ENCODE results near the gene MBLAC1. TPM values are rescaled to one million over a fixed set of nuclear protein-coding genes. Genes with fewer than 3 reads are reported as not detected.

Gene MBLAC1
- total RNA-seq, 1 donor = 2.2 TPM

DNA sequence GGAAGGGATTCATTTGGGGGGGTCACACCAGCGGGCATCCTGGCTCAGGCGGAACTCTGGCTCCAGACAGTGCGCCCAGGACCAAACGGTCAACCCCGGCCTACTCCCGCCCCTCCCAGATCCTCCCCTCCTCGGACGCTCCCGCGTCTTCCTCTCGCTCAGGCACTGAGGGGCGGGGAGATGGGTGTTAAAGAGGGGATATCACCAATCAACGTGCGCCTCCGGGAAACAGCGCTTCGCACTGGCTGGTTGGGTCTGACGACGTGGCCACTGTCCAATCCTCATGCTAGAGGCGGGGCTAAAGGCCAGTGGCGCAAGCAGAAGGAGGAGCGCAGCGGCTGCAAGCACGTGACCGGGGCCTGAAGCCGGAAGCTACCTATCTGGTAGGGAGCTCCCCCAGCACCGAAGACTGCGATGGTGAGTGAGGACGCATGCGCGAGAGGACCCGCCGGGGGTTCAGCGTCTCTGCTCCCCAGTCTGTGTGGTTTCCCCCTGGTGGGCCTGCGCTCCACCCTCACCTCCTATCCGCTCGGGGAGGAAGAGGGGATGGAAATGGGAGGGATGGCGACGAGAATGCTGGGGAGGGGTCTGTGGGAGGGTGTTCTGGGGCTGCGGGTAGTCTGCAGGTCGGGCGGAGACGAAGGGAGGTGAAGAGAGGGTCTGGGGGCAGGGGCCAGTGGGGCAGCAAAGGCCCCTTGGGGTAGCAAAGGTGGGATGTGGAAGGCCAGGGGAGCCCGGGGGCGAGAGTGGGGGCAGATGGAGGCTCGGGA, 22.0 kb downstream of the MBLAC1 start, which contains the start of gene LAMTOR4:
LAMTOR4 (plus strand) TSS at position 360 of the 770 bp plus-strand sequence; CDS start at position 415, 55 bp downstream.
- TF ChIP-seq, protein P1, sequence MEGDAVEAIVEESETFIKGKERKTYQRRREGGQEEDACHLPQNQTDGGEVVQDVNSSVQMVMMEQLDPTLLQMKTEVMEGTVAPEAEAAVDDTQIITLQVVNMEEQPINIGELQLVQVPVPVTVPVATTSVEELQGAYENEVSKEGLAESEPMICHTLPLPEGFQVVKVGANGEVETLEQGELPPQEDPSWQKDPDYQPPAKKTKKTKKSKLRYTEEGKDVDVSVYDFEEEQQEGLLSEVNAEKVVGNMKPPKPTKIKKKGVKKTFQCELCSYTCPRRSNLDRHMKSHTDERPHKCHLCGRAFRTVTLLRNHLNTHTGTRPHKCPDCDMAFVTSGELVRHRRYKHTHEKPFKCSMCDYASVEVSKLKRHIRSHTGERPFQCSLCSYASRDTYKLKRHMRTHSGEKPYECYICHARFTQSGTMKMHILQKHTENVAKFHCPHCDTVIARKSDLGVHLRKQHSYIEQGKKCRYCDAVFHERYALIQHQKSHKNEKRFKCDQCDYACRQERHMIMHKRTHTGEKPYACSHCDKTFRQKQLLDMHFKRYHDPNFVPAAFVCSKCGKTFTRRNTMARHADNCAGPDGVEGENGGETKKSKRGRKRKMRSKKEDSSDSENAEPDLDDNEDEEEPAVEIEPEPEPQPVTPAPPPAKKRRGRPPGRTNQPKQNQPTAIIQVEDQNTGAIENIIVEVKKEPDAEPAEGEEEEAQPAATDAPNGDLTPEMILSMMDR (IDR thresholded peaks at IDR 0.05; ENCODE audit: extremely low read depth, low read depth, low read length) = no peak
- Histone ChIP-seq H4K20me1 (ENCODE audit: insufficient read depth, low read length) (peaks cover 3% of the 10 kb centered on the region), H3K4me3 (ENCODE audit: insufficient read depth, low read length) (peak within 1 kb of the TSS; percentile 100), H3K36me3 (ENCODE audit: insufficient read depth, low read length) (peaks cover 11% of the 10 kb centered on the region), H3K9me3 (ENCODE audit: low read depth, low read length) (no peaks in the 10 kb centered on the region), H3K27ac (ENCODE audit: low read depth, low read length) (peak within 1 kb of the TSS; percentile 81), H3K4me1 (ENCODE audit: insufficient read depth, low read length) (peaks cover 9% of the 10 kb centered on the region), H3K4me2 (ENCODE audit: insufficient read depth, low read length) (peak within 1 kb of the TSS; percentile 90), H3K27me3 (ENCODE audit: insufficient read depth, low read length) (no peaks in the 10 kb centered on the region), H3K79me2 (ENCODE audit: insufficient read depth, low read length) (peaks cover 38% of the 10 kb centered on the region), H2AFZ (ENCODE audit: low read length) (peak within 1 kb of the TSS; percentile 98)
- DNase-seq (ENCODE audit: insufficient read length, low spot score, missing footprints) = peak; percentile 98

DNA sequence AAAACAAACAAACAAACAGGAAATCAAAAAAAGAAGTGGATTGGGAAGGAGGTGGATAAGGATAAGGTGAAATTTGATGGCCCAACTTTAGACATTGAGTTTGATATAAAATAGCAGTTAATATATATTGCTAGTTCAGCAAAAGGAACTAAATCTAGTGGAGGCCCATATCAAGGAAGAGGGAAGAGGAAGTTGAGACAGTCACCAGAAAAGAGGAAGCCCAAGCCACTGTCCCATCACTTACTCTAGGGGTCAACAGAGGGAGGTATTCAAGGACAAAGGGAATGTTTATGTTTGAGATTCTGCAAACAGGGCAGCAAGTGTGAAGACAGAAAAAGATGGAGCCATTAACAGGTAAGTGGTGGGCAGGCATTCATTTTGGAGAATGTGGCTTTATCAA, 25.6 kb downstream of the MBLAC1 start:
- H3K4me2 ChIP-seq (ENCODE audit: insufficient read depth, low read length) = no peak overlapping the region
- DNase-seq (ENCODE audit: insufficient read length, low spot score, missing footprints) = peak; percentile 49
- H3K36me3 ChIP-seq (ENCODE audit: insufficient read depth, low read length) = peaks cover 37% of the 10 kb centered on the region
- H3K4me3 ChIP-seq (ENCODE audit: insufficient read depth, low read length) = no peak overlapping the region
- H3K79me2 ChIP-seq (ENCODE audit: insufficient read depth, low read length) = peaks cover 62% of the 10 kb centered on the region
- no peaks in the 10 kb centered on the region for H3K27me3 ChIP-seq (ENCODE audit: insufficient read depth, low read length)
- no peaks in the 10 kb centered on the region for H3K9me3 ChIP-seq (ENCODE audit: low read depth, low read length)
- no peak overlapping the region for H2AFZ ChIP-seq (ENCODE audit: low read length)
- H3K4me1 ChIP-seq (ENCODE audit: insufficient read depth, low read length) = peaks cover 15% of the 10 kb centered on the region
- peaks cover 24% of the 10 kb centered on the region for H4K20me1 ChIP-seq (ENCODE audit: insufficient read depth, low read length)
- H3K27ac ChIP-seq (ENCODE audit: low read depth, low read length) = no peak overlapping the region
- TF ChIP-seq, protein P1 (IDR thresholded peaks at IDR 0.05; ENCODE audit: extremely low read depth, low read depth, low read length) = no peak

DNA sequence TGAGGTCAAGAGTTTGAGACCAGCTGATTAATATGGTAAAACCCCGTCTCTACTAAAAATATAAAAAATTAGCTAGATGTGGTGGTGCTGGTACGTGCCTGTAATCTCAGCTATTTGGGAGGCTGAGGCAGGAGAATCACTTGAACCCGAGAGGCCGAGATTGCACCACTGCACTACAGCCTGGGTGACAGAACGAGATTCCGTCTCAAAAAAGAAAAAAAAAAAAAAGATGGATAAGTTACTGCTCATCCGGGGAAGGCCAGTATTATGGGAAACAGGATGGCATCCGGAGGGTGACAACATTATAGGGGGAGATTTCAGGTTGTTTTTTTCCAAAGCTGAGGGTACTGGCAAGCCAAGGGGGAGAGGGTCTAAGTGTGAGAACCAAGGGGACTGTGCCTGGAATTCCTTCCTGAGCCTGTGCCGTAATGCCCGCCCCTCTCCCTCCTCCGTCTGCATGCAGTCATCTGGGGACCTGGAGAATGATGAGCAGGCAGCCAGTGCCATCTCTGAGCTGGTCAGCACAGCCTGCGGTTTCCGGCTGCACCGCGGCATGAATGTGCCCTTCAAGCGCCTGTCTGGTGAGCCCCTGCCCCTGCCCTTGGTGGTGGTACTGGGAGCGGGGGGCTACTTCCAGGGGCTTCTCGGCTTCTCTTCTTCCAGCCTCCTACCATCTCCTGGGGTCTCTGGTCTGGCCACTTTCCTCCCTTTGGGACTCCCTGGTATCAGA, 26.3 kb downstream of the MBLAC1 start:
- Histone ChIP-seq H3K36me3 (ENCODE audit: insufficient read depth, low read length) (peaks cover 37% of the 10 kb centered on the region), H3K27ac (ENCODE audit: low read depth, low read length) (no peak overlapping the region), H4K20me1 (ENCODE audit: insufficient read depth, low read length) (peaks cover 28% of the 10 kb centered on the region), H3K4me2 (ENCODE audit: insufficient read depth, low read length) (no peak overlapping the region), H3K79me2 (ENCODE audit: insufficient read depth, low read length) (peaks cover 69% of the 10 kb centered on the region), H2AFZ (ENCODE audit: low read length) (no peak overlapping the region), H3K9me3 (ENCODE audit: low read depth, low read length) (no peaks in the 10 kb centered on the region), H3K4me1 (ENCODE audit: insufficient read depth, low read length) (peaks cover 19% of the 10 kb centered on the region), H3K27me3 (ENCODE audit: insufficient read depth, low read length) (no peaks in the 10 kb centered on the region), H3K4me3 (ENCODE audit: insufficient read depth, low read length) (no peak overlapping the region)
- DNase-seq (ENCODE audit: insufficient read length, low spot score, missing footprints) = peak; percentile 49
- TF ChIP-seq, protein P1 (IDR thresholded peaks at IDR 0.05; ENCODE audit: extremely low read depth, low read depth, low read length) = no peak

All from osteoblast (primary cell).